ENCODE data around the gene LHX2. TPM values are rescaled to one million over a fixed set of nuclear protein-coding genes. Genes with fewer than 3 reads are reported as not detected.
"Not testable (repeated sequence)": the region's sequence is repeated elsewhere in the genome, so short reads cannot be mapped to it uniquely, and the experiment has no call there.

The LHX2 gene
- total and polyA plus RNA-seq, 10 donors = 0.20 to 0.35 (median 0.28) TPM; not detected in 5

DNA sequence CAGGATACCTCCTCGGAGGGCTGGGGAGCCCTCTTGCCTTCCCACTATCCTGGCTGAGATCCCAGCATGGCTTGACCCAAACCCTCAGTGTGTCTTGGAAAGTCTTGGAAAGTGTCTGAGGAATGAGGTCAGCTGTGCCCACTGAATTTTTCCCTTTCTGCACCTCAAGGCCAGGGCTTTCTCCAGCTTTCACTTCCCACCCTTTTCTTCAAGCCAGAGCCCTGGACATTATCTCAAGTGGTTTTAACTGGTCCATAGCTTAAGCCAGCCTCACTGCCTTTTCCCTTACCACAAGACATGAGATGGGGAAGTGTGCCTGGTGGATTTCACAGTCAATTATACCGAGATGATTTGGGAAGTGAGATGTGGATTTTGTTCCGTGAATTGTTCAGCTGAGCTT is 35.7 kb upstream of the LHX2 start:
- peaks cover 0 to 12% (median 4%) of the 10 kb centered on the region in 8 donors for H3K9me3 ChIP-seq
- no peak overlapping the region for H3K4me3 ChIP-seq
- no peaks in the 10 kb centered on the region for H3K36me3 ChIP-seq
- peaks cover 0 to 37% (median 0%) of the 10 kb centered on the region in 7 donors for H3K27me3 ChIP-seq (replicated peaks in 1 of 7)
- no peak overlapping the region for H3K27ac ChIP-seq
- no peak for TF ChIP-seq POLR2A (IDR thresholded peaks at IDR 0.05)
- TF ChIP-seq POLR2AphosphoS5 (IDR thresholded peaks at IDR 0.05) = no peak
- TF ChIP-seq, protein P1, sequence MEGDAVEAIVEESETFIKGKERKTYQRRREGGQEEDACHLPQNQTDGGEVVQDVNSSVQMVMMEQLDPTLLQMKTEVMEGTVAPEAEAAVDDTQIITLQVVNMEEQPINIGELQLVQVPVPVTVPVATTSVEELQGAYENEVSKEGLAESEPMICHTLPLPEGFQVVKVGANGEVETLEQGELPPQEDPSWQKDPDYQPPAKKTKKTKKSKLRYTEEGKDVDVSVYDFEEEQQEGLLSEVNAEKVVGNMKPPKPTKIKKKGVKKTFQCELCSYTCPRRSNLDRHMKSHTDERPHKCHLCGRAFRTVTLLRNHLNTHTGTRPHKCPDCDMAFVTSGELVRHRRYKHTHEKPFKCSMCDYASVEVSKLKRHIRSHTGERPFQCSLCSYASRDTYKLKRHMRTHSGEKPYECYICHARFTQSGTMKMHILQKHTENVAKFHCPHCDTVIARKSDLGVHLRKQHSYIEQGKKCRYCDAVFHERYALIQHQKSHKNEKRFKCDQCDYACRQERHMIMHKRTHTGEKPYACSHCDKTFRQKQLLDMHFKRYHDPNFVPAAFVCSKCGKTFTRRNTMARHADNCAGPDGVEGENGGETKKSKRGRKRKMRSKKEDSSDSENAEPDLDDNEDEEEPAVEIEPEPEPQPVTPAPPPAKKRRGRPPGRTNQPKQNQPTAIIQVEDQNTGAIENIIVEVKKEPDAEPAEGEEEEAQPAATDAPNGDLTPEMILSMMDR (IDR thresholded peaks at IDR 0.05 in 8 of 11, conservative IDR thresholded peaks at IDR 0.05 in 3 of 11) = no peak
- WGBS, 5 donors = 64 to 75% (median 69%) methylated on average over 3 of the region's 3 CpGs
- intact Hi-C loops (cut with DNase I; ENCODE audit: low total_unique reads) = no loop called here
- no peaks in the 10 kb centered on the region for H3K4me1 ChIP-seq
- DNase-seq = no peak

DNA sequence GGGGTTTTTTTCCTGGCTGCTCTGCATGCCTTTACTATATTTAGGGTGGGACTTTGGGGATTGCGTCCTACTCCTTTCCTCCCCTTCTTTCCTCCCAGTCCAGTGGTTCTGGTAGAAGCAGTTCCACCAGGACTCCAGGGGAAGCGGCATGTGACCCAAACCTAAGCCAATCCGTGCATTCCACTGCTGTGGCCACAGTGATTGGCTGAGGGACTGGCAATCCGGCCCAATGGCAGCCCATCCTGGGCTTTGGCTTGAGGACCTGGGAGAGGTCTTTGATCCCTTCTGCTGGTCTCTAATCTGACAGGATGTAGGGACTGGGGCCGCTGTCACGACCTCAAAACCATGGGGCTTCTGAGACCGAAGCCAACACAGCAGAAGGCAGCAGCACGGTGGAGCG is 35.0 kb upstream of the LHX2 start:
- DNase-seq = not testable (repeated sequence)
- 60 to 89% methylated on average over 3 to 5 of the region's 9 CpGs; no CpG with 5 or more reads in 3 of the 5 donors for WGBS, 5 donors

DNA sequence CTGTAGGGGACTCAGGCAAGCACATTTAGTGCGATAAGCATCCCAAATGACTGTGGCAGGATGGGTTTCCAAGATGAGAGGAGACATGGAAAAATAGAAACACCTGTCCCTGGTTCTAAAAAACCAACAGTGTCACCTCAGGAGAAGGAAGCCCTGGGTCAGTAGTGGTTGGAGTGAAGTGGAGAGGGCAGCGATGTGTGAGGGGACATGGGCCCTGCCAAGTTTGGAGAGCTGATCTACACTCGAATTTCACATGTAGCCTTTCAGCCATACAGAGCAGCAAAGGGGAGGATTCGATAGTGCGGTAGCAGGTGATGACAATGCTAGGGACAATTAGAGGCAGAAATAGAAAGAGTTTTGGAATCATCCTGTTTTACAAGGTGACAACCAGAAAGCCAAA is 32.6 kb upstream of the LHX2 start:
- H3K9me3 ChIP-seq = peaks cover 0 to 12% (median 4%) of the 10 kb centered on the region in 8 donors
- H3K27ac ChIP-seq = no peak overlapping the region
- H3K36me3 ChIP-seq = no peaks in the 10 kb centered on the region
- DNase-seq = no peak
- H3K4me3 ChIP-seq = no peak overlapping the region
- 88 to 92% (median 90%) methylated on average over 4 to 5 of the region's 5 CpGs for WGBS, 5 donors
- H3K4me1 ChIP-seq = no peaks in the 10 kb centered on the region
- TF ChIP-seq POLR2A (IDR thresholded peaks at IDR 0.05) (no peak), POLR2AphosphoS5 (IDR thresholded peaks at IDR 0.05) (no peak)
- TF ChIP-seq, protein P1 (IDR thresholded peaks at IDR 0.05 in 8 of 11, conservative IDR thresholded peaks at IDR 0.05 in 3 of 11) = no peak
- intact Hi-C loops (cut with DNase I; ENCODE audit: low total_unique reads) = no loop called here
- H3K27me3 ChIP-seq (replicated peaks in 1 of 7) = peaks cover 0 to 34% (median 4%) of the 10 kb centered on the region in 7 donors

More for the DNA sequence above, 35.0 kb upstream of the LHX2 start:
- H3K4me1 ChIP-seq; H3K4me3 ChIP-seq; H3K36me3 ChIP-seq; H3K27ac ChIP-seq; intact Hi-C loops (cut with DNase I; ENCODE audit: low total_unique reads): not testable (repeated sequence)
- H3K27me3 ChIP-seq (replicated peaks in 1 of 7) = peaks cover 0 to 34% (median 0%) of the 10 kb centered on the region in 7 donors
- peaks cover 0 to 12% (median 4%) of the 10 kb centered on the region in 8 donors for H3K9me3 ChIP-seq

DNA sequence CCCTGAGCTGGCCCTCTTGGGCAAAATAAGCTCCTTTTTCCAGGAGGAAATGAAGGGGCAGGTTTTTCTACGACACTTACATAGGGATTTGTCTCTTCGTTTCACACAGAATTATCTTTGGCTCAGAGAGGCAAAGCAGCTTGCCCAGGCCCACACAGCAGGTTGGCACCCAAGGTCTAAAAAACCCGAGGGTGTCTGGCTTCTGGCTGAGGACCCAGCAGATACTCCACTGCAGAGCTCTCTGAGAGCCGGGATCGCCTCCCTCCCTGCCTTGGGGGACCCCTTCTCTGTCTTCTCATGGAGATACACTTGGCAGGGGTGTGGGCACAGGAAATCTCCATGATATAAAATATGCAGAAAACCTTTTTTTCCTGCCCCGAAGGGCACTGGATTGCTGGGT is 29.0 kb upstream of the LHX2 start:
- intact Hi-C loops (cut with DNase I; ENCODE audit: low total_unique reads) = no loop called here
- 79 to 86% (median 82%) methylated on average over 6 of the region's 6 CpGs for WGBS, 5 donors
- Histone ChIP-seq H3K4me1 (no peaks in the 10 kb centered on the region), H3K36me3 (no peaks in the 10 kb centered on the region), H3K9me3 (peaks cover 0 to 12% (median 4%) of the 10 kb centered on the region in 8 donors), H3K4me3 (no peak overlapping the region), H3K27me3 (replicated peaks in 1 of 7) (peaks cover 0 to 37% (median 4%) of the 10 kb centered on the region in 7 donors), H3K27ac (no peak overlapping the region)
- DNase-seq = no peak
- TF ChIP-seq, protein P1 (IDR thresholded peaks at IDR 0.05 in 8 of 11, conservative IDR thresholded peaks at IDR 0.05 in 3 of 11) = no peak
- TF ChIP-seq POLR2A (IDR thresholded peaks at IDR 0.05) (no peak), POLR2AphosphoS5 (IDR thresholded peaks at IDR 0.05) (no peak)

DNA sequence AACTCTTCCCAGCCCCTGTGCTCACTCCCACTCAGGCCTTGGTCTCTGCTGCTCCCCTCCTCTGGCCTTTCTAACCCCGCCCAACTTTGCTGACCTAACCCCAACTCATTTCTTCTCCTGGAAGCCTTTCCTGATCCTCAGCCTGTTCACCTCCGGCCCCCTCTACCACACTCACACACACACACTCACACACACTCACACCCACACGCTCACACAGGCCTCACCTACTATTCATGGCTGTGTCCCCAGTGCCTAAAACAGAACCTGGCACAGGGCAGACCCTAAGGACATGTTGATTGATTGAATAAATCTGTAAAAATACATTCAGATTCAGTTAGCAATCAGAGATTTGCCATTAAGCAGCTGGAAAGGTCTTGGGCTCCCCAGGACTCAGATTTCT is 28.5 kb upstream of the LHX2 start:
- Histone ChIP-seq H3K4me1 (no peaks in the 10 kb centered on the region), H3K9me3 (peaks cover 0 to 12% (median 4%) of the 10 kb centered on the region in 8 donors), H3K36me3 (no peaks in the 10 kb centered on the region), H3K27me3 (replicated peaks in 1 of 7) (peaks cover 0 to 42% (median 4%) of the 10 kb centered on the region in 7 donors), H3K27ac (no peak overlapping the region), H3K4me3 (no peak overlapping the region)
- DNase-seq = no peak
- WGBS, 5 donors = 75 to 95% (median 84%) methylated on average over 3 of the region's 3 CpGs
- intact Hi-C loops (cut with DNase I; ENCODE audit: low total_unique reads) = no loop called here
- TF ChIP-seq POLR2A (IDR thresholded peaks at IDR 0.05) = no peak
- TF ChIP-seq POLR2AphosphoS5 (IDR thresholded peaks at IDR 0.05) = no peak
